Hematopoietic multipotent progenitor cell treated with erythropoietin and hydrocortisone succinate and interleukin-3 and kit ligand, for 4 days (in vitro differentiated cells): ENCODE measurements around the gene KRTAP1-1.
"Not testable (repeated sequence)": the region's sequence is repeated elsewhere in the genome, so short reads cannot be mapped to it uniquely, and the experiment has no call there.

Experiments
- DNase-seq: peaks from one replicate; pipeline ENCODE4 v3.0.0-alpha.2; 2015

KRTAP1-1 gene

DNA sequence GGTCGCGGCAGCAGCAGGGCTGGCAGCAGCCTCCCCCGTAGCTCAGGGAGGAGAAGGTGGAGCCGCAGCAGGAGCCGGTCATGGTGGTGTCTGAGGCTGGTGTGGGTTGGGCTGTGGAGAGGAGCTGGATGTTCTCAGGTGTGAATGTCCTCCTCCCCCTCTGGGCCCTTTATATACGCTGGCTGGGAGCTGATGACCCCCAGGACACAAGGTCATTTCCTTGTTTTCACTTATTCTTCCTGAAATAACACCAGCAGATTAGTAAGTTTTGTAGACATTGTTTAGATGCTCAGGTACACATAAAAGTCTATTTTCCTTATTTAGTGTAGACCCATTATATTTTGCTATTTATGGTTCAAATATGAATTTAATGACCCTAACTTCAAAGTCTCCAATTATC, 13.9 kb upstream of the KRTAP1-1 start, which contains the start of gene KRTAP2-2:
KRTAP2-2 (minus strand) TSS at position 101 of the 400 bp plus-strand sequence; CDS start at position 82, 19 bp downstream.
- not testable (repeated sequence) for DNase-seq

- not testable (repeated sequence) for DNase-seq
Measured at GRCh38 chr17:41054556-41054955, 13.3 kb upstream of the KRTAP1-1 start.

DNA sequence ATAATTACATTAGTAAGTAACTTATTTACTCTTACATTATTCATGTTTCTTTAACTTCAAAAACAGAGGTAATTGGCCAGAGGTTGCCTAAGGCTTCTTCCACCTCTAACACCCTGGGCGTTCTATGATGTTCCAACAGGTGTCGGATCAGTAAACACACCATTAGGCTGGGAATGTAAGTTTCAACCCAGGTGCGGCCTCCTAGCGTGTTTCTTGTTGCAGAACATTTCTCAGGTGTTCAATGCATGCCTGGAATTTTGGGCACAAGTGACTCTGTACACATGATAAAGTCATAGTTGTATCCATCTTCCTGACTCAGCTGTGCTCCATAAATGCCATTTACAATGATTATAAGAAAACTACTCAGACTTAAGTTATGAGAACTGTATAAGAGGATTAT, 12.8 kb upstream of the KRTAP1-1 start:
- DNase-seq = no peak

DNA sequence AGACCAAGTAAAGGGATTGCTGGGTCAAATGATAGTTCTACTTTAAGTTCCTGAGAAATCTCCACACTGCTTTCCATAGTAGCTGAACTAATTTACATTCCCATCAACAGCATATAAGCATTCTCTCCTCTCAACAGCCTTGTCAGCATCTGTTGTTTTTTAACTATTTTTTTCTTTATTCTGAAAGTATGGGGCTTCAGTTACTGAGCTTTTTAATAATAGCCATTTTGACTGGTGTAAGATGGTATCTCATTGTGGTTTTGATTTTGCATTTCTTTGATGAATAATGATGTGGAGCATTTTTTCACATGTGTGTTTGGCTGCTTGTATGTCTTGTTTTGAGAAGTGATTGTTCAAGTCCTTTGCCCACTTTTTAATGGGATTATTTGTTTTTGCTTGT, 11.3 kb upstream of the KRTAP1-1 start:
- DNase-seq = no peak

GRCh38 chr17:41049110-41049509, 7.9 kb upstream of the KRTAP1-1 start:
- DNase-seq = no peak

GRCh38 chr17:41048441-41048840, 7.2 kb upstream of the KRTAP1-1 start:
- no peak for DNase-seq

- DNase-seq = not testable (repeated sequence)
Measured at GRCh38 chr17:41046735-41047465, 5.7 kb upstream of the KRTAP1-1 start, which contains the start of gene KRTAP2-1. KRTAP2-1 (minus strand) TSS chr17:41047316; CDS start chr17:41047267, 49 bp downstream.

DNA sequence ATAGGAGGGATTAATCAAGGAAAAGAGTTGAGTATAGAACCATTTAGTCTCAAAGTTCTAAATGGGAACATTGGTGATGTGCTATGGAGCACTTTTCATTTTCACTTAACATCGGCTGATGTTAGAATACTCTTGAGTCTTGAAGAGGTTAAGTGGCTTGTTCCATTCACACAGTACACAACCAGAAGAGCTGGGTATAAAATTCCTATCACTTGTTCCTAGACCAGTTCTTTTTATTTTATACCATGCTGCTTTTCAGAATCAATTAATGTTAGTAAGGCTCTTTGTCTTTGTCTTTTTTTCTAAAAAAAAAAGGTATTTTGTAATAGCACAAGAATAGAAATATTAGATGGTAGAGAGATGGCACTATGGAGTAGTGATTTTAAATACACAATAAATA, 1.7 kb upstream of the KRTAP1-1 start:
- DNase-seq = no peak

GRCh38 chr17:41037853-41038350, 3.3 kb downstream of the KRTAP1-1 start:
- DNase-seq = no peak

DNA sequence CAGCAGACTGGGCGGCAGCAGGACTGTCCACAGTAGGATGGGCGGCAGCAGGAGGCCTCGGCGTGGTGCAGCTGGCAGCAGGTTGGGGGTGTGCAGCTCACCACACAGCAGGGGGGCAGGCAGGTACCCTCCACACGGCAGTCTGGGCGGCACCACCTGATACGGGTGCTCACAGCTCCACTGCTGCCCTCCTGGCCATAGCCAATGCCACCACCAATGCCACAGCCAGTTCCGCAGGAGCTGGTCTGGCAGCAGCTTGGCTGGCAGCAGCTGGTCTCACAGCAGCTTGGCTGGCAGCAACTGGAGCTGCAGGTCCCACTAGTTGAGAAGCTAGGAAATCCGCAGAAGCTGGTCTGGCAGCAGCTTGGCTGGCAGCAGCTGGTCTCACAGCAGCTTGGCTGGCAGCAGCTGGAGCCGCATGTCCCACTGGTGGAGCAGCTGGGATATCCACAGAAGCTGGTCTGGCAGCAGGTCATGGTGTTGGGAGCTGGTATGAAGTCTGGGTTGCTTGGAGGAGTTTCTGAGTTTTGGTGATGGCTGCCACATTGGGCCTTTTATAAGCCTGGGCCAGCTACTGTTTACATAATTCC, 6.8 kb downstream of the KRTAP1-1 start, which contains the start of gene KRTAP1-3:
KRTAP1-3 (minus strand) TSS at position 529 of the 590 bp plus-strand sequence; CDS start at position 476, 53 bp downstream.
- not testable (repeated sequence) for DNase-seq

- DNase-seq = no peak
Measured at GRCh38 chr17:41029633-41030245, 11.5 kb downstream of the KRTAP1-1 start, which contains the start of gene KRTAP1-4. KRTAP1-4 (minus strand) TSS chr17:41030195; CDS start chr17:41030078, 117 bp downstream.

DNA sequence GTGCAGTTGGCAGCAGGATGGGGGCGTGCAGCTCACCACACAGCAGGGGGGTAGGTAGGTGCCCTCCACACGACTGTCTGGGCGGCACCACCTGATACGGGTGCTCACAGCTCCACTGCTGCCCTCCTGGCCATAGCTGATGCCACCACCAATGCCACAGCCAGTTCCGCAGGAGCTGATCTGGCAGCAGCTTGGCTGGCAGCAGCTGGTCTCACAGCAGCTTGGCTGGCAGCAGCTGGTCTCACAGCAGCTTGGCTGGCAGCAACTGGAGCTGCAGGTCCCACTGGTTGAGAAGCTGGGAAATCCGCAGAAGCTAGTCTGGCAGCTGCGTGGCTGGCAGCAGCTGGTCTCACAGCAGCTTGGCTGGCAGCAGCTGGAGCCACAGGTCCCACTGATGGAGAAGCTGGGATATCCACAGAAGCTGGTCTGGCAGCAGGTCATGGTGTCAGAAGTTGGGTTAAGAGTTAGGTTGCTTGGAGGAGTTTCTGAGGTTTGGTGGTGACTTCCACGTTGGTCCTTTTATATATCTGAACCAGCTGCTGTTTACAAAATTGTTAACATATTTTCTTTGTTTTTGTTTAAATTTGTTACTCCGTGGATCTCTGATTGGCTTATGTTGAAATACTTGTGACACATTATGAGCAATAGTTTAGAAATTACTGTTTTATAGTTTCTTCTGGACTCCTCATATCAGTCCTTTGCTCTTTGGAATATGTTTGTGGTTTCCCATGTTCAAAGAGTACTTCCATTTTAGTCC, 14.4 kb downstream of the KRTAP1-1 start, which contains the start of gene KRTAP1-5:
KRTAP1-5 (minus strand) TSS at position 494 of the 757 bp plus-strand sequence; CDS start at position 441, 53 bp downstream.
- no peak for DNase-seq

GRCh38 chr17:41024697-41025096, 16.6 kb downstream of the KRTAP1-1 start:
- DNase-seq = no peak

- DNase-seq = no peak
Measured at GRCh38 chr17:41020336-41020735, 20.9 kb downstream of the KRTAP1-1 start.

DNA sequence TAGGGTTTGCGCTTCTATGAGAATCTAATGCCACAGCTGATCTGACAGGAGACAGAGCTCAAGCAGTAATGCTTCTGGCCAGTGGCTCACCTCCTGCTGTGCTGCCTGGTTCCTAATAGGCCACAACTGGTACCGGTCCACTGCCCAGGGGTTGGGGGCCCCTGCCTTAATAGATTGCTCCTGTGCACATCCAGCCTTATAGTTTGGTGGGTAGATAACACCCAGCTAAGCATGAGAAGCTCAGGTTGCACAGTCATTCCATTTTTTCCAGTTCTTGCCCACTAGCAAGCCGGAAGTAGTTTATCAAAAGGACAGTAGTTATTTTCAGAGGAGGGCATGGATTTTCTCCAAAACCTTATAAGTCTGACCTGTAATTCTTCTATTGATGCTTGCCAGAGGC, 21.8 kb downstream of the KRTAP1-1 start:
- no peak for DNase-seq

GRCh38 chr17:41018541-41018940, 22.7 kb downstream of the KRTAP1-1 start:
- peak; percentile 26 for DNase-seq

GRCh38 chr17:41016578-41017215, 24.6 kb downstream of the KRTAP1-1 start:
- no peak for DNase-seq

DNA sequence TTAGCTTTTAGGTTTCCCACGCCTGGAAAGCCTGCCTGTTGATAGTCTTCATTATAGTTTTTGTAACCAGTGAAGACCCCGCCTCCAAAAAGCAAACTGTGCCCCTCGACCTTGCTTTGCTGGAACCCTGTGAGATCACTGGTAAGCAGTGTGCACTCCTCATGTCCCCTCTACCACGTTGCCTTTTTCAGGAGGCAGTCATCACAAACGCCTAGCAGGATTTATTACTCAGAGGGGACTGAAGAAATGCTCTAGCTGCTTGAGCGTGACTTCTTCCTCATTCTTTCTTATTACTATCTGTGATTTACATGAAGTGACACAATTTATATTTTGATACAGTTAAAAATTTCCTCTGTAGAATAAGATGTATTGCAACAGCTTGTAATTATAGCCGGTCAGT, 25.8 kb downstream of the KRTAP1-1 start:
- DNase-seq = no peak

- no peak for DNase-seq
Measured at GRCh38 chr17:41013606-41014005, 27.6 kb downstream of the KRTAP1-1 start.

GRCh38 chr17:41013181-41013580, 28.1 kb downstream of the KRTAP1-1 start:
- DNase-seq = no peak

DNA sequence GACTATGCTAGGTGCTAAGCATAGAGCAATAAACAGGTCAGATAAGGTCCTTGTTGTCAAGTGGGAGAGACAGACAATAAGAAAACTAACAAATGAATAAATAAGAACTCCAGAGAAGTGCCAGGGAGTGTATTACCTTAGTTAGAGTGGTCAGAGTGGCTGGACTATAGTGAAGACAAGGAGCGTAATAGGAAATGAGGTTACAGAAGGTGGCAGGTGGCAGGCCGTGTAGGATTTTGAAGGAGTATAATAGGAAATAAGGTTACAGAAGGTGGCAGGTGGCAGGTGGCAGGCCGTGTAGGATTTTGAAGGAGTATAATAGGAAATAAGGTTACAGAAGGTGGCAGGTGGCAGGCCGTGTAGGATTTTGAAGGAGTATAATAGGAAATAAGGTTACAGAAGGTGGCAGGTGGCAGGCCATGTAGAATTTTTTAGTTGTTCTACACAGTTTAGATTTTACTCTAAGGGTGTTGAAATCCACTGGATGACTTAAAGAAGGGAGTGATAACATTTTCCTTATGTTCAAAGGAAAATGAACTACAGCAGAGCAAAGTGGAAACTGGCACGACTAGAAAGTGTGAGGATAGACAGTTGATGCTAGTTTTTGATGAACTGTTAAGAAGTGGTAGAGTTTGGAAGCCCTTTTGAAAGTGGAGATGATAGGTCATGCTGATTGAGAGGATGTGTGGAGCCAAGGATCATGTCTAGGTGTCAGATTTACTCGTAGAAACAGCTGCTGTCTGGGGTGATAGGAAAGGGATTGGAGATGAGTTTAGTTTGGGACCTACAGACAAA, 28.7 kb downstream of the KRTAP1-1 start:
- DNase-seq = no peak
